HG03039 (cell line): ENCODE results near the gene COP1.
A peak's percentile ranks its signal among the peaks of the same experiment; 100 is the strongest.
"Not testable (repeated sequence)": the region's sequence is repeated elsewhere in the genome, so short reads cannot be mapped to it uniquely, and the experiment has no call there.

Source experiments
- ATAC-seq: cut with Tn5 transposase; IDR thresholded peaks from one replicate; pipeline ENCODE4 v1.9.1; 2021; ENCODE audit warnings: mild to moderate bottlenecking, moderate library complexity; ENCODE audit not compliant: unreplicated experiment

Gene COP1

GRCh38 chr1:176206961-176207902, at the start of gene COP1:
Gene COP1, minus strand, starts transcription at chr1:176207286. Its CDS starts 308 bp downstream, at chr1:176206978.
- peak; percentile 83 for ATAC-seq

- no peak for ATAC-seq
These were observed 45.1 kb upstream of the COP1 start for GRCh38 chr1:176252191-176252590.

- ATAC-seq: no peak
These were observed 37.8 kb upstream of the COP1 start for GRCh38 chr1:176244851-176245250.

DNA sequence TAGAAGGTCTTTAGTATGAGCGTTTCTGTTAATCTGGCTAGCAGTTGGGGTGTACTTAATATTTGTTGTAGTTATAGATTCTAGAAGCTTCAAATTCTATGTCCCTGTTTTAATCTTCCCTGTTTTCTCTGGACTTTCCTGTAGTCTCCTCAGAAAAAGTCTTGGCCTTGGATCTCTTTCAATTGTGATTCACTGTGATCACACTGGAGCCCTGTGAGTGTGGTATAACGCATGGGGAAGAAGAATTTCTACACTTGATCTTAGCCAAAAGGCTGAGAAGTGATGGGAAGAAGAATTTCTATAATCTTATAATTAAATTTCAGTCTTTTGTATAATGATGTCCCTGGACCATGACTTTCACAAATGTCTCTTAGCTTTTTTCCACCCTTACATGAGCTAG, 36.7 kb upstream of the COP1 start:
- ATAC-seq: no peak

DNA sequence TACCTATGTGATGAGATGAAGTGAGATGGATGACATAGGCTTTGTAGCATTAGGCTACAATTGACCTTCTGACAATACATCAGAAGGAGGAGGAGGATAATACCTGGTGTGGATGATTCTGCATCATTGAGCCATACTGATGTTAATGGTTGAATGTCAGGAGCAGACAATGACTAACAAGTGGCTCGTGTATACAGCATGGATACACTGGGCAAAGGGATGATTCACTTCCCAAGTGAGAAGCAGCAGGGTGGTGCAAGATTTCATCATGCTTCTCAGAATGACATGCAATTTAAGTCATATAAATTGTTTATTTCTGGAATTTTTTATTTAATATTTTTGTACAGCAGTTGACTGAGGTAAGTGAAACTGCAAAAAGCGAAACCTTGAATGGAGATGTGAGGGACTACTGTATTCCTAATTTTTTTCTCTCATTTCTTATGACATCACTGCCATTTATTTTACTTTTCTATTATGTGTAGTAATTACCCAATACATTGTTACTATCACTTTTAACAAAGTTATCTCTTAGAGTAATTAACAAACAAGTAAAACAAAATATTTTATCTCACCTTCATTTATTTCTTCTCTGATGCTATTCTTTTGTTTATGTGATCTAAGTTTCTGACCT, 34.4 kb upstream of the COP1 start:
- no peak for ATAC-seq

DNA sequence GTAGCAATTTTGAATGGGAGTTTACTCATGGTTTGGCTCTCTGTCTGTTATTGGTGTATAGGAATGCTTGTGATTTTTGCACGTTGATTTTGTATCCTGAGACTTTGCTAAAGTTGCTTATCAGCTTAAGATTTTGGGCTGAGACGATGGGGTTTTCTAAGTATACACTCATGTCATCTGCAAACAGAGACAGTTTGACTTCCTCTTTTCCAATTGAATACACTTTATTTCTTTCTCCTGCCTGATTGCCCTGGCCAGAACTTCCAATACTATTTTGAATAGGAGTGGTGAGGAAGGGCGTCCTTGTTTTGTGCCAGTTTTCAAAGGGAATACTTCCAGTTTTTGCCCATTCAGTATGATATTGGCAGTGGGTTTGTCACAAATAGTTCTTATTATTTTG, 26.6 kb upstream of the COP1 start:
- not testable (repeated sequence) for ATAC-seq

DNA sequence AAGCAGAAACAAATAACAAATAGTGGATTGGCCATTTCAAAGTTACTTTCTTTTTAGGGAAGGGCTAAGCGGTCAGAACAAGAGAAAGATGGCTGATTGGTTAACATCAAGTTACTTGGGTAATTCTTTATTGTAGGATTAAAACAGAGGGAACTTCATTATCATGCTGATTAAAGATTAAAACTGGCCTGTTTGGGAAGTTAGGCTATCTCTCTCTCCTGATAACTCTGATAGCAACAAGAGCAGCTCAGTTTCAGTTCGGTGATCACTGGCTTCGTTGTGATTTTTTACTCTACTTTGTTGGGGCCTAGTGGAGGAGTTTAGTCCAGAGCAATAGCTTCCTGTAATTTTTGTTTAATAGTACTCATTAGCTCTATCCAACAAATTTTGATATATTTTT, 20.5 kb upstream of the COP1 start:
- no peak for ATAC-seq

GRCh38 chr1:176225911-176226310, 18.8 kb upstream of the COP1 start:
- ATAC-seq: no peak

DNA sequence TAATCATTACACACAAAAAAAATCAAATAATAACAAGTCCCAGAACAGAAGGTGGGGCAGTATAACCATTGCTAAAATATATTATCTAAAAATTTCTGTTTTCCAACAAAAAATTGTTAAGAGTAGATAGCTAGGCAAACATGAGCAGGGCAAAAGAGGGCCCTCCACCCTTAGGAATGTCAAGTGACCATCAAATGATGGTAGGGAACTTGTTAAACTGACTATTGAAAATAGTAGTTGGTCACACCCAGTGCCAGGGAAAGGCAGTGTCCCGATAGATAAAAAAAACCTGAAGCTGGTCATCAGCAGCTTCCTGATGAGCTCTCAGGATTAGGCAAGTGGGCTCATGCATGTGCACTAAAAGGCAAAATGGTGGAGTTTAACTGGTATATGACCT, 18.4 kb upstream of the COP1 start:
- ATAC-seq: no peak

DNA sequence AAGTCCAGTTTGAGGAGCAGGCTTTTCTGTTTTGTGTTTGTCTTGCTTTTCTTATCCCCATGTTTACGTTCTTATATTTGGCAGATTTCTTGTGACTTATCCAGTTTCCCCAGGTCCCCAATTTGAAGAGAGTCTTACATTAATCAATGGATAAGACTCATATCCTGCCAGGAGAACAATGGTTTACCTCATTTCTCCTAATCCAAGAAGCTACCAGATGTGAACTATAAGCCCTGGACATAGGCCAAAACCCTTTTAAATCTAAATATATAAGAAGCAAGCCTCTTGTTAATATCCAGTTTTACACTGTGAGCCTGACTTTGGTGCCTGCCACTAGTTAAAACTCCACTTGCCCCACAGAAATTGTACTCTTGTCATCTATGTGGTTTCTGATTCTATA, 15.1 kb upstream of the COP1 start:
- no peak for ATAC-seq

DNA sequence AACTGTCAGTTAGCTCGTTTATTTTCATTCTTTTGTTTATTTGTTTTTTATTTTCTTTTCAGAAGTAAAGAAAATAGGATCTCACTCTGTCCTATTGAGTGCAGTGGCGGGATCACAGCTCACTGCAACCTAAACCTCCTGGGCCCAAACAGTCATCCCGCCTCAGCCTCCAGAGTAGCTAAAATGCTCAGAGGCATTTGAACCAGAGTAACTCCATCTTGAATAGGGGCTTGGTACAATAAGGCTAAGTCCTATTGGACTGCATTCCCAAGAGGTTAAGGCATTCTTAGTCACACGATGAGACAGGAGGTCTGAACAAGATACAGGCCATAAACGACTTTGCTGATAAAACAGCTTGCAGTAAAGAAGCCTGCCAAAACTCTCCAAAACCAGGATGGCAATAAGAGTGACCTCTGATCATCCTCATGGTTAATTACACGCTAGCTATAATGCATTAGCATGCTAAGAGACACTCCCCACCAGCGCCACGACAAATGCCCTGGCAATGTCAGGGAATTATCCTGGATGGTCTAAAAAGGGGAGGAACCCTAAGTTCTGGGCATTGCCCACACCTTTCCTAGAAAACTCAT, 13.1 kb upstream of the COP1 start:
- no peak for ATAC-seq

DNA sequence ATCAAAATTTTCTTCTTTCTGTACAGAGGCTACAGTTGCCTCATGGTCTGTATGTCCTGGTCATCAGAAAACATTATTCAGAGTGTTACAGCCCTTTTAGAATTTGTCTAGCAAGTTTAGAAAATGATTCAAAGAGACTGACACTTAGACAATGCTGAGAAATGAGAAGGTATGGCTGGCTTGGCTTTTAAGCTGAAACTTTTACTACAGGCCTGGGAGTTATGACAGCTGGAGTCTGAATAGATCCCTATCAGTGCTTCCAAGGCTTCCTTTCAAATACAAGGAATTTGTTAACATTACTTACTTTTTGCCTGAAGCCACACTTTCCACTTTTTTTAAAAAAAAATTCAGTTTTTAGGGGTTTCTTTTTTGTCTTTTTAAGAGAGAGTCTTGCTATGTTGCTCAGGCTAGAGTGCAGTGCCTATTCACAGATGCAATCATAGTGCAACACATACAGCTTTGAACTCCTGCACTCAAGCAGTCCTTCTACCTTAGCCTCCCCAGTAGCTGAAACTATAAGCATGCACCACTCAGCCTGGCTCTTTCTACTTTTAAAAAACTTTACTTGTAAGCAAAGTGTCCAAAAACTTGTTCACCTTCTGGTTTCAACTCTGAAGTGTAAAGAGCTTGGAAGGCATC, 10.5 kb upstream of the COP1 start:
- no peak for ATAC-seq

GRCh38 chr1:176216031-176216430, 8.9 kb upstream of the COP1 start:
- no peak for ATAC-seq

DNA sequence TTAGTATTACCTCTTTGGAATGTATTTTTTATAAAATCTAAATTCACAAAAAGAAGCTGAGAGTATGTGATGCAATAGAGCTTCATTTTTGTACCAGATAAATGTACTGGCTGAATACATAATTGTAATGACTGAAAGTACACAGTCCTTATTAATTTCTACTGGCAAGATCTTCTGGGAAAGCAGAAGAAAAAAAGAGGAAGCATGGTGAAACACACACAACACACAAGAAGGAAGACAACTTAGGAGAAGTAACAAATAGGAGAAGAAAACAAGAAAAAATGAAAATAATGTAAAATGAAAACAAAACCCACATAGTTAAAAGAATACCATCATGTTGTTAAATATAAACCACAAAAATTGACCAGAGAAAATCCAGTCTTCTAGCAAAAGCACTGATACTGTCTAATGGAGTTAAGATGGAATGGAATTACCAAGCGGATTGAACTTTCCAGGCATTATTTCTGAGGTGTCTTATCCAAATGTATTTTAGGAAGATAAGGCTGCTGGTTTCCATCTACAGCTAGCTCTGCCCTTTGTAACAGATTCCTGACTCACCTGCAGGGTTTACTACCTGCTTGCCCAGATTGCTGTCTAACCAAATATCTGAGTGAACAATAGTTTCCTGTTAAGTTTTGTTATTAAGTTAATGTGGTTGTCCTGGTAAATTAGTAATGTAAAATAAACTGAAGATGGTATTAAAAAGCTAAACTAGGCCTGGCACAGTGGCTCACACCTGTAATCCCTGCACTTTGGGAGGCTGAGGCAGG, 4.5 kb upstream of the COP1 start:
- ATAC-seq: no peak

DNA sequence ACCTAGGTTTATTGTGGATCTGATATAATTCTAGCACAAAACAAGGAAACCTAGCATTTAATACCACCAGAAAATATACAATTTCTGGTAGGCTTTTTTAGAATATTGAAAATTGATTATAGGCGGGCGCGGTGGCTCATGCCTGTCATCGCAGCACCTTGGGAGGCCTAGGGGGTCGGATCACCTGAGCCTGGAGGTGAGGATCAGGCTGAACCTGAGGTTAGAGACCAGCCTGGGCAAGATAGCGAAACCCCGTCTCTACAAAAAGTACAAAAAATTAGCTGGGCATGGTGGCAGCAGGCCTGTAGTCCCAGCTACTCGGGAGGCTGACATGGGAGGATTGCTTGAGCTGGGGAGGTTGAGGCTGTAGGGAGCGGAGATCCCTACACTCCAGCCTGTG, 948 bp upstream of the COP1 start:
- no peak for ATAC-seq

DNA sequence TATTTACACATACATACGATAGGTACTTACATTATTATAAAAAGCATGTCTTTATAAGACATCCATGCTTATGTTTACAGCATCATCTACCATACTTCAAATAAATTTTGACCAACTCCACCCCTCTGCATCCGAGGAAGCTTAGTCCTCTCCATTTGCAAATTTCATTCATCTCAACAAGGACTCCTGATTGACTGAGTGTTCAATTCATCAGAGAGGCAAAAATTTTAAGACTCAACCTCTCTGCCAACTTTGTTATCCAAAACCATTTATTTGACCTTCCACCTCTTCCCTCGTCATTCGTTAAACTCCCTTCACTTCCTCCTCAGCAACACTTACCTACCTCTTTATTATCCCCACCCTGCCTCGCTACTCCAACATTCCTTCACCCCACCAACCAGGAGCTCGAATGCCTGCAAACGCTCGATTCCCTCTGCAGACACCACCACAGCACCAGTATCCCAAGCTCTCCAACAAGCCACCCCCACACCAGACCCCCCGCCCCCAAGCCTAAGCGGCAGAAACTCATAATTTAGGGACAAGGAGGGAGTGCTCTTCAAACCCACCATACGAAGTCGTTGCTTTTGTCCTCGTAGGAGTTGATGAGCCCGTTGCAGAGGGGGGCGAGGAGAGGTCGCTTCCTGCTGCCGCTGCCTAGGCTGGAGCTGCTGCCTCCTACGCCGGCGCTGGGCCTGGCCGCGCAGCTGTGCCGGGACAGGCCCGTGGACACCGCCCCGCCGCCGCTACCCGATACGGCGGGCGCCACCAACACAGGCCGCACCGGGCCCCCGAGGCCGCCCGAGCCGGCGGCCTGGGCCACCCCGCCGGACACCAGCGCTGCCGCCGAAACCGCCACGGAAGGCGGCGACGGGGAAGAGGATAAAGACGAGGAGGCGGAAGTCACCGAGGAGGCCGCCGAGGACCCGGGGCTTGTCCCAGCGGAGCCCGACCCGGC, 803 bp downstream of the COP1 start:
- peak; percentile 19 for ATAC-seq

DNA sequence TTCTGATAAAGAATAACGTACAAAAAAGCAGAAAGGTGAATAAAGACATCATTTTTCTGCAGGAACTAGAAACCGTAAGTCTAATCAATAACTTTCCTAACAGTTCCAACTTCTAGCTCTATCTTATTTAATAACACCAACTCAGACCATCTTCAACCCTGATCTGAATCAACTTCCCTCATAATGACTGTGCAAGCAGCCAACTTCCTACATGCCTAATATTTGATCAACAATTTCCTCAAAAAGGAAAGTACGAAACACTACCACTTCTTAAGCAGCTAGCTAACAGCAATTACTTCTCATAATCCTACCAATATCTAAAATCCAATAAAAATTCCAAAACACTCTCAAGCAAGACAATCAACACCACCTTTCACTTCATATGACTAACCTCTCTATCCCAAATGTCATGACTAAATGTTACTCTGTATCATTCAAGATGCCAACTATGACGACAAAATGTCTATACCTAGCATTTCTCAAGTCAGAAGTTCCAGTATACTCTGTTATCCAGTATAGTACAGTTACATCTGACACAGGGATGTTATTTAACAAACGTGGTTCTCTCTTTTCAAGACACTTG, 1.7 kb downstream of the COP1 start:
- ATAC-seq: no peak

DNA sequence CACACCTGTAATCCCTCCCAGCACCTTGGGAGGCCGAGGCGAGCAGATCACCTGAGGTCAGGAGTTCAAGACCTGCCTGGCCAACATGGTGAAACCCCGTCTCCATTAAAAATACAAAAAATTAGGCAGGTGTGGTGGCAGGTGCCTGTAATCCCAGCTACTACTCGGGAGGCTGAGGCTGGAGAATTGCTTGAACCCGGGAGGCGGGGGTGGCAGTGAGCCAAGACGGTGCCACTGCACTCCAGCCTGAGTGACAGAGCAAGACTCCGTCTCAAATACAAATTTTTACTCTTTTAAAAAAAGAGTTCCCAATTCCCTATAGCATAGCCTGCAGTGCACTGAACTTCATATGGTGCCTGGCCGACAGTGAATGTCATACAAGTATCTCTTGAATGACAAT, 2.4 kb downstream of the COP1 start:
- ATAC-seq: not testable (repeated sequence)

GRCh38 chr1:176203735-176204134, 3.4 kb downstream of the COP1 start:
- no peak for ATAC-seq
